ENCODE measurements around the gene UROC1. TPM values are rescaled to one million over a fixed set of nuclear protein-coding genes. Genes with fewer than 3 reads are reported as not detected.

UROC1 gene
- total RNA-seq, 1 experiment from 2014 or later, result not detected

DNA sequence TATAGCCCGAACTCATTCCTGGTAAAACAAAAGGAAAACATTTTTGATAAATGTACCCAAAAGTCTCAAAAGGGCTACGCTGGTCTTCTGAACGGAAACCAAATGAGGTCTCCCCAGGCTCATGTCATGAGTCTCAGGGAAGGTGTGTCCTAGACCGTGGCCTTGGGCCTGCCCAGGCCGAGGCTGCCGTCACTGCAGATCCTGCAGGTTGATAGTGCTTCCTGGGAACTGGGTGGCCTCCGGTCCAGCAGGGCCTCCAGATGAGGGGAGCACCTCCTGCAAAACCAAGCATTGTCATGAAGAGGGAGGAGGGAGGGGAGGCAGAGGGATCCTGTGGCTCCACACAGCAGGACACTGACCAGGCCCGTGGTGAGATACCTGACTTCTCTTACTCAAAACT, 79.4 kb downstream of the UROC1 start:
- no peak for ATAC-seq
- intact Hi-C loops (cut with micrococcal nuclease), result no loop called here
- TF ChIP-seq FOSL1 (IDR thresholded peaks at IDR 0.05; ENCODE audit: low read depth) (no peak), POLR2AphosphoS5 (IDR thresholded peaks at IDR 0.05; ENCODE audit: low read depth, low read length) (no peak), ELF1 (IDR thresholded peaks at IDR 0.05; ENCODE audit: borderline replicate concordance, low read depth) (no peak)
- H3K27me3 ChIP-seq (ENCODE audit: insufficient read depth, low read length), result no peaks in the 10 kb centered on the region
- no TSS peak for BruUV-seq (replicated peaks)
- no peaks in the 10 kb centered on the region for H3K9me3 ChIP-seq (ENCODE audit: control insufficient read depth in 1 of 2, insufficient read depth in 1 of 2, low read depth in 1 of 2, low read length in 2 of 2)
- H3K4me1 ChIP-seq (ENCODE audit: control insufficient read depth in 1 of 2, insufficient read depth in 2 of 2, low read length in 2 of 2), result no peaks in the 10 kb centered on the region
- ChIA-PET CTCF (no interaction called here), RAD21 (ENCODE audit: low non-redundant PET in 1 of 2, low total read pairs in 2 of 2, uncharacterized antibody in 2 of 2, unreplicated experiment in 2 of 2) (no interaction called here), POLR2A (no interaction called here)
- H4K20me1 ChIP-seq (ENCODE audit: insufficient read depth), result no peaks in the 10 kb centered on the region
- DNase-seq (ENCODE audit: low read depth, low spot score), result no peak
- peaks cover 0 to 7% of the 10 kb centered on the region in 2 experiments; a peak in 2 of 4 replicates for H3K36me3 ChIP-seq (ENCODE audit: control insufficient read depth in 1 of 2, insufficient read depth in 2 of 2, low read length in 2 of 2)
- no peak overlapping the region for H3K9ac ChIP-seq (ENCODE audit: low read length)
- no peak overlapping the region for H3K4me3 ChIP-seq (replicated peaks in 1 of 2; ENCODE audit: low read depth in 1 of 2, low read length in 2 of 2)
- H3K4me2 ChIP-seq (ENCODE audit: low read length), result no peak overlapping the region
- H3K27ac ChIP-seq (ENCODE audit: low read depth, low read length), result no peak overlapping the region
- H2AFZ ChIP-seq (ENCODE audit: low read depth, low read length, poor library complexity, severe bottlenecking), result no peak overlapping the region
- H3K9me2 ChIP-seq (ENCODE audit: insufficient read depth), result no peaks in the 10 kb centered on the region
- no peaks in the 10 kb centered on the region for H3K79me2 ChIP-seq (ENCODE audit: insufficient read depth, low read length)

DNA sequence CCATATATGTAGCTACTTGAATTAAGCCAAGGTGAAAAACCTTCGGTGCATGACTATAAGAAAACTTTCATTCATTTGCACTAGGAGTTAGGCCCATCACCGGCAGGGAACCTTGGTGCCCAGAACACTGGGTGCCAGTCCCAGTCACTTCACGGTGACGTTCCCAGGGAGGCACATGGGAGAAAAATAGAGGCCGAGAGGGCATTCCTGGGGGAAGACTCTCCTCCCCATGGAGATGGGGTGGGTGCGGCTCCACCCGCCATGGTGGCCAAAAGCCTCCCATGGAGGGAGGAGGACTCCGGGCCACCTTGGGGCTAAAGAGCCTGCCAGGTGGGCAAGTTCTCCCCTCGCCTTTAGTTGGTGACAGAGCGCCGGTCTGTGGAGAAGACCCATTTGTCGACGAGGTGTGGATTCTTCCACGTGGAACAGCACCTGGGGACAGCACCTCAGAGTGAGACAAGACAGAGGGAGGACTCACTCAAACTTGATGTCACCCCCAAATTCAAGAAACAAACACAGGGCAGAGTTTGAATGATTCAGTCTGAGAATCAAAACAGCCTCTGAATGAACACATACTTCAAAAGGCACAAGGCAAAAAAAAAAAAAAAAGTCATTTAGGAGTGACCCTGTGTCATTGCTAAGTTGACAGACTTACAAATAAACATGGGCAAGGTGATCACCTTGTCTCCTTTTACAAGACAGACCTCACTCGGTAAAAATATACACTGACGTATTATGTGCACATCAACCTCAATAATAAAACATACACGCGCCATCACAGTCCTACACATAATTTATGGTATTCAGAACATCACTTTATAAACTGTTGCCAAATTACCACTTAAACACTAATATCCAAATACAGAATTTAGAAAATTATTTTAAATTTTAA, 80.5 kb downstream of the UROC1 start:
- no peaks in the 10 kb centered on the region for H3K9me2 ChIP-seq (ENCODE audit: insufficient read depth)
- no TSS peak for BruUV-seq (replicated peaks)
- H3K27ac ChIP-seq (ENCODE audit: low read depth, low read length), result no peak overlapping the region
- RAD21 ChIA-PET (ENCODE audit: low non-redundant PET in 1 of 2, low total read pairs in 2 of 2, uncharacterized antibody in 2 of 2, unreplicated experiment in 2 of 2), result no interaction called here
- intact Hi-C loops (cut with micrococcal nuclease), result no loop called here
- H3K79me2 ChIP-seq (ENCODE audit: insufficient read depth, low read length), result no peaks in the 10 kb centered on the region
- H3K4me3 ChIP-seq (replicated peaks in 1 of 2; ENCODE audit: low read depth in 1 of 2, low read length in 2 of 2), result no peak overlapping the region
- H2AFZ ChIP-seq (ENCODE audit: low read depth, low read length, poor library complexity, severe bottlenecking), result no peak overlapping the region
- CTCF ChIA-PET, result no interaction called here
- H3K27me3 ChIP-seq (ENCODE audit: insufficient read depth, low read length), result no peaks in the 10 kb centered on the region
- H4K20me1 ChIP-seq (ENCODE audit: insufficient read depth), result no peaks in the 10 kb centered on the region
- H3K36me3 ChIP-seq (ENCODE audit: control insufficient read depth in 1 of 2, insufficient read depth in 2 of 2, low read length in 2 of 2), result peaks cover 0 to 5% of the 10 kb centered on the region in 2 experiments; a peak in 2 of 4 replicates
- no peak overlapping the region for H3K4me2 ChIP-seq (ENCODE audit: low read length)
- H3K9ac ChIP-seq (ENCODE audit: low read length), result no peak overlapping the region
- H3K4me1 ChIP-seq (ENCODE audit: control insufficient read depth in 1 of 2, insufficient read depth in 2 of 2, low read length in 2 of 2), result peaks cover 0 to 7% of the 10 kb centered on the region in 2 experiments; a peak in 1 of 4 replicates
- H3K9me3 ChIP-seq (ENCODE audit: control insufficient read depth in 1 of 2, insufficient read depth in 1 of 2, low read depth in 1 of 2, low read length in 2 of 2), result no peaks in the 10 kb centered on the region
- DNase-seq (ENCODE audit: low read depth, low spot score), result no peak
- TF ChIP-seq CEBPB (IDR thresholded peaks at IDR 0.05; ENCODE audit: low read depth), result no peak
- TF ChIP-seq RAD21 (IDR thresholded peaks at IDR 0.05; ENCODE audit: low read depth), result no peak
- TF ChIP-seq EGR1 (IDR thresholded peaks at IDR 0.05; ENCODE audit: low read depth), result no peak
- TF ChIP-seq CBX3 (IDR thresholded peaks at IDR 0.05; ENCODE audit: low read depth), result no peak
- no peak for TF ChIP-seq EZH2phosphoT487 (IDR thresholded peaks at IDR 0.05; ENCODE audit: borderline replicate concordance)
- TF ChIP-seq POLR2AphosphoS5 (IDR thresholded peaks at IDR 0.05; ENCODE audit: low read depth, low read length), result no peak
- TF ChIP-seq FOSL1 (IDR thresholded peaks at IDR 0.05; ENCODE audit: low read depth), result no peak
- TF ChIP-seq JUND (IDR thresholded peaks at IDR 0.05), result no peak
- no peak for TF ChIP-seq ELF1 (IDR thresholded peaks at IDR 0.05; ENCODE audit: borderline replicate concordance, low read depth)
- TF ChIP-seq TCF7L2 (IDR thresholded peaks at IDR 0.05; ENCODE audit: borderline replicate concordance, extremely low read depth, insufficient read depth, insufficient read length), result no peak
- no peak for TF ChIP-seq EZH2 (IDR thresholded peaks at IDR 0.05)
- ATAC-seq, result no peak
- POLR2A ChIA-PET, result no interaction called here

All from HCT116 (cell line).